Myocyte (in vitro differentiated cells): ENCODE measurements around the gene CORO1A. TPM values are rescaled to one million over a fixed set of nuclear protein-coding genes. Genes with fewer than 3 reads are reported as not detected.
"Not testable (repeated sequence)": the region's sequence is repeated elsewhere in the genome, so short reads cannot be mapped to it uniquely, and the experiment has no call there.

Experiments used
- DNase-seq: peaks from one replicate; pipeline ENCODE4 v3.0.0-alpha.2; 2012; ENCODE audit warnings: low read depth
- polyA plus RNA-seq: library from polyadenylated mRNA; unstranded; fragments of >200 nt; gene quantifications from one replicate; pipeline ENCODE4 v1.2.1, GENCODE V29; 2012; ENCODE audit warnings: missing spikeins
- total RNA-seq: library from RNA; depleted of rRNA; stranded (reverse); fragments of >200 nt; gene quantifications from 2 replicates; pipeline ENCODE4 v1.2.3, GENCODE V29; 2014

Gene CORO1A
- 0.21 and 1.5 TPM in 2 replicates for total RNA-seq
- 0.26 TPM for polyA plus RNA-seq

DNA sequence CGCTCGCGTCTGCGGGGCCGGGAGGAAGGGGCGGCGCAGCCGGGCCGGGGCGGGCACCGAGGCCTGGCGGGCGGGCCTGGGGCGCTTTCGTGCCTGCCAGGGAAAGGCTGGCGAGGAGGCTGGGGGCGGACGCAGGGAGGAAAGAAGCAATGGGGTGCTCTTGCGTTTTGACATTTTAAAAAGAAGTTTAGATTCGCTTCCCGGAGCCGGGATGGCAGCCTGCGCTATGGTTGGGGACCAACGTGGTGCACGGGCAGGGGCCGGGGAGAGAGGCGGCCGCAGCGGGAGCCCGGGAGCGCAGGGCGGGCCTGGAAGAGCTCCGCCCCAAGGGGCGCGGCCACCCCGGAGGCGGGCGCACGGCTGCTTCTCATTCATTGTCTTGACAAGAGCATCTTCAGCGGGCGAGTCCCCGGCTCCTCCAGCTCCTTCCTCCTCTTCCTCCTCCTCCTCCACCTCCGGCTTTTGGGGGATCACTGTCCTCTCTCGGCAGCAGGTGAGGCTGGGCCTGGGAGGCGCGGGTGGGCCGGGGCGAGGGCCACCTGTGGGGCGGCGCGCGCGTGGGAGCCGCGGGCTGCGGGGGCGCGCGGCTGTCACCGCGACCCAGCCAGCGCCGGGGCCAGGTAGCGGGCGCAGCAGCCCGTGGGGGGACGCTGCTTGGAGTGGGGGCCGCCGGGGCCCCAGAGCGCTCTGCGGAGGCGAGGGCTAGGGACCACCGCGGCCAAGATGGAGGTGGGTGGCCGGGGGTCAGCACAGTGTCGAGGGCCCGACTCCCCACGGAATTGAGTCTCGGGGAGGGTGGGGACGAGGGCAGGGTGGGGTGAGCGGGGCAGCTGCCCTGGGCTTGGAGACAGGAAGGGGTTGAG lies at the start of gene CORO1A:
TSS of gene CORO1A (plus strand) at position 370 of the 863 bp plus-strand sequence. CDS start 1,608 bp downstream, outside the sequence.
- DNase-seq: peak; percentile 74

DNA sequence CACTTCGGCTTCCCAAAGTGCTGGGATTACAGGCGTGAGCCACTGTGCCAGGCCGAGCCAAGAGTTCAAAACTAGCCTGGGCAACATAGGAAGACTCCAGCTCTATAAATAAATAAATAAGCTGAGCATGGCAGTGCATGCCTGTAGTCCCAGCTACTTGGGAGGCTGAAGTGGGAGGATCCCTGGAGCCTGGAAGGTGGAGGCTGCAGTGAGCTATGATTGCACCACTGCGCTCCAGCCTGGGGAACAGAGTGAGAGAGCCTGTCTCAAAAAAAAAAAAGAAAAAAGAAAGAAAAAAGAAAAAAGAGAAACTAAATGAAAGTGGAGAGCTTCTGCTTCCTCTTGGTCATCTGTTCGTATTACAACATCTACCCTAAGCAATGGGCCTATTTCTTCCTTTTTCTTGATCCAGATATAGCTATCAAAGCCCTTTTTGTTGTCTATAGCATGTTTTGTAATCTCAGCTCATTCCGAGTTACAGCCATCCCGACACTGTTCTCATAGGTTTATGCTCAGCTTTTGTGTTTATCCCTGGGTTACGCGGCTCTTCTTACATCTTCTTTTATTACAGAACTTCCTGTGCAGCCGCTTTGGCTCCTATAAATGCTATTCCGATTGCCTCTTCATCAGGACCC lies 46.3 kb upstream of the CORO1A start:
- DNase-seq: no peak

DNA sequence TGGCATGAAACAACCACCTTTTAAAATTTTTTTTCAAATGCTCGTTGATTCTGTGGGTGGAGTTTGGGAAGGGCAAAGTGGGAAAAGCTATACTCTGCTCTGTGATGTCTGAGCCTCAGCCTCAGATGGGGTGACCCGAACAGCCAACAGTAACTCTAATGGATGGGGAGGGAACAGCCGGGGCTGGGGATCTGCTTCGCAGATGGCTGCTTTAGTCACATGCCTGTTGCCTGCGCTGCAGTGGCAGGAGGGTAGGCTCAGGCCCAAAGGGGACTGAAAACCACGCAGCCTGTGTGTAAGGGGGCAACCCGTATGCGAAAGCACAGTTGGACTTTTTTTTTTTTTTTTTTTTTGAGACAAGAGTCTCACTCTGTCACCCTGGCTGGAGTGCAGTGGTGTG lies 45.5 kb upstream of the CORO1A start:
- DNase-seq: no peak

DNA sequence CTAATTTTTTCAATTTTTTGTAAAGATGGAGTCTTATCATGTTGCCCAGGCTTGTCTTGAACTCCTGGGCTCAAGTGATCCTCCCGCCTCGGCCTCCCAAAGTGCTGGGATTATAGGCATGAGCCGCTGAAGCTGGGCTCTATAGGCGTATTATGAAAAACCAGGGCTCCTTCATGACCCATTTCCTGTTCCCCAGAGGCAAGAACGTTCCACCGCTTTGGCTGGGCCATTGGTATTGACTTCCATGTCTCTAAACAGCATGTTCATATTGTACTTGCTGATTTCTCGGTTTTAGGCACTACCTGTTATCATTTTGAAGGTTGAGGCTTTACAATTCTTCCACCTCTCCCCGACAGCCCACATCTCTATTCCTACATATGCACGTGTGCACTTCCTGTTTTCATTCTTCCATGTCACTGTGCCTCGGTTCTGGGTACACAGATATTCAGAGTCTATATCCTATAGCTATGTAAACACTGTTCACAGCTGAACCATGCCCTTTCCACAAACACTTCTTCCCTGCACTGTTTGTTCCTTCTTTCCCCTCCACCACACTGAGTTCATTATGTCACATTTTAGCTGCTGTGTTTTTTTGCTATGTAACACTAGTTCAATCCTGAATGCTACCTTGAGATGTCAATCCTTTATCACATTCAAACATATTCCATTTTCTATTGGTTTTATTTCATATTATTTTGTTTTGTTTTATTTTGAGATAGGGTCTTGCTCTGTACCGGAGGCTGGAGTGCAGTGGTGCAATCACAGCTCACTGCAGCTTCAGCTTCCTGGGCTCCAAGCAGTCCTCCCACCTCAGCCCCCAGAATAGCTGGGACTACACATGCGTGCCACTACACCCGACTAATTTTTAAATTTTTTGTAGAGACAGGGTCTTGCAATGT lies 43.6 kb upstream of the CORO1A start:
- no peak for DNase-seq

GRCh38 chr16:30141750-30142149 lies 41.7 kb upstream of the CORO1A start:
- no peak for DNase-seq

DNA sequence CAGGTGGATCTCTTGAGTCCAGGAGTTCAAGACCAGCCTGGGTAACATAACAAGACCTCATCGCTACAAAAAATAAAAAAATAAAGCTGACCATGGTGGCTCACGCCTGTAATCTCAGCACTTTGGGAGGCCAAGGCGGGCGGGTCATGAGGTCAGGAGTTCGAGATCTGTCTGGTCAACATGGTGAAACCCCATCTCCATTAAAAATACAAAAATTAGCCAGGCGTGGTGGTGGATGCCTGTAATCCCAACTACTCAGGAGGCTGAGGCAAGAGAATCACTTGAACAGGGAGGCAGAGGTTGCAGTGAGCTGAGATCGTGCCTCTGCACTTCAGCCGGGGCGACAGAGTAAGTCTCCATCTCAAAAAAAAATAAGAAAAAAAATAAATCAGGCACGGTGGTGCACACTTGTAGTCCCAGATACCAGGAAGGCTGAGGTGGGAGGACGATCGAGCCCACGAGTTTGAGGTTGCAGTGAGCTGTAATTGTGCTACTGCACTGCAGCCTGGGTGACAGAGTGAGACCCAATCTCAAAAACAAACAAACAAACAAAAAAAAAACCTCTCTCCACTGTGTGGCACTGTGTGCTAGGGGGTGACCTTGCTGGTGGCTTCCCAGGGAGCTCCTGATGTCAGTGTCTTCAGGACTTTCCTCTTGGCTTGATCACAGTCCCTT lies 40.6 kb upstream of the CORO1A start:
- DNase-seq: peak; percentile 10

- DNase-seq: no peak
Measured at GRCh38 chr16:30143347-30143702, 40.1 kb upstream of the CORO1A start.

- no peak for DNase-seq
Measured at GRCh38 chr16:30144017-30144416, 39.4 kb upstream of the CORO1A start.

GRCh38 chr16:30144917-30145316 lies 38.5 kb upstream of the CORO1A start:
- DNase-seq: no peak

- DNase-seq: no peak
Measured at GRCh38 chr16:30145657-30146056, 37.7 kb upstream of the CORO1A start.

DNA sequence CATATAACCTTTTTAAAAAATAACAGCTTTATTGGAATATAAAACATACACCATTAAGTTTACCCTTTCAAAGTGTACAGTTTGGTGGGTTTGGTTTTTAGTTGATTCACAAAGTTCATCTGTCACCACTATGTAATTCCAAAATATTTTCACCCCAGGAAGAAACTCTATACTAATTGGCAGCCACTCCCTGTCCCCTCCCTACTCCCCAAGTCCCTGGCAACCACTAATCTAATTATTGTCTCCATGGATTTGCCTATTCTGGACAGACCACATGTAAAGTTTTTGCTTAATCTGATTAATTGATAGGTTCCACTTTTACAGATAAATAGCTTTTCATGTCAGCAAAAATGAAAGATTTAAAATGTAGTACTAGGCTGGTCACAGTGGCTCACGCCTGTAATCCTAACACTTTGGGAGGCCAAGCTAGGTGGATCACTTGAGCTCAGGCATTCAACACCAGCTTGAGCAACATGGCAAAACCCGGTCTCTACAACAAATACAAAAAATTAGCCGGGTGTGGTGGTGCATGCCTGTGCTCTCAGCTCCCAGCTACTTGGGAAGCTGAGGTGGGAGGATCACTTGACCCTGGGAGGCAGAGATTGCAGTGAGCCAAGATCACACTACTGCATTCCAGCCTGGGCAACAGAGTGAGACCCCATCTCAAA lies 35.4 kb upstream of the CORO1A start:
- DNase-seq: no peak

- DNase-seq: no peak
Measured at GRCh38 chr16:30149250-30149930, 34.0 kb upstream of the CORO1A start.

GRCh38 chr16:30151091-30151490 lies 32.3 kb upstream of the CORO1A start:
- no peak for DNase-seq

DNA sequence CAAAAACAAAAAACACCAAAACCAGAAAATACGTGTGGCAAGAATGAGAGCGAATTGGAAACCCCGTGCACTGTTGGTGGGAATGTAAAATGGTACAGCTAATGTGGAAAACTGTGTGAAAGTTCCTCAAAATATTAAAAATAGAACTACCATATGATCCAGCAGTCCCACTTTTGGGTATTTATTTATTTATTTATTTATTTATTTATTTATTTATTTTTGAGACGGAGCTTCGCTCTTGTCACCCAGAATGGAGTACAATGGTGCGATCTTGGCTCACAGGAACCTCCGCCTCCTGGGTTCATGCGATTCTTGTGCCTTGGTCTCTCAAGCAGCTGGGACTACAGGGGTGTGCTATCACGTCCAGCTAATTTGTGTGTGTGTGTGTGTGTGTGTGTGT lies 30.9 kb upstream of the CORO1A start:
- no peak for DNase-seq

GRCh38 chr16:30155188-30155587 lies 28.2 kb upstream of the CORO1A start:
- DNase-seq: no peak

DNA sequence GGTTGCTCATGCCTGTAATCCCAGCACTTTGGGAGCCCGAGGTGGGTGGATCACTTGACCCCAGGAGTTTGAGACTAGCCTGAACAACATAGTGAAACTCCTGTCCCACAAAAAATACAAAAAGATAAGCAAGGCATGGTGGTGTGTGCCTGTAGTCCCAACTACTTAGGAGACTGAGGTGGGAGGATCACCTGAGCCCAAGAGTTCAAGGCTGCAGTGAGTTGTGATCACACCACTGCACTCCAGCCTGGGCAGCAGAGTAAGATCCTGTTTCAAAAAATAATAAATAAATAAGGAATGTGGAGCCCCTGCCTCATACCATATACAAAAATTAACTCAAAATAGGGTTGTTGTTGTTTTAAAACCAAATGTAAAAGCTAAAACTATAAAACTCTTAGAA lies 26.2 kb upstream of the CORO1A start:
- DNase-seq: no peak

DNA sequence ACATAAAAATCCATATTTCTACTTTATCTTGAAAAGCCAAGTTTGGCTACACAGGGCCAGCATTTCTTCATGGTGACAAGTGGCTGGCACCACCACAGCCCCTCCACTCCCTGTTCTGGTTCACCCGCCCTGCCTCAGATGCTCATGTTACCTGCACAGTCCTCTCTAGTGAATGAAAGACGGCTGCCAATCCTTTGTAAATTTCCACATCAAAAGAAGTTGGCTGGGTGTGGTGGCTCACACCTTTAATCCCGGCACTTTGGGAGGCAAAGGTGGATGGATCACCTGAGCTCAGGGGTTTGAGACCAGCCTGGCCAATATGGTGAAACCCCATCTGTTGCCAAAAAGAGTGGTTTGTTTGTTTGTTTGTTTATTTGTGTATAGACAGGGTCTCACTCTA lies 19.9 kb upstream of the CORO1A start:
- no peak for DNase-seq

GRCh38 chr16:30166202-30166902 lies 17.1 kb upstream of the CORO1A start:
- DNase-seq: no peak

- not testable (repeated sequence) for DNase-seq
Measured at GRCh38 chr16:30168746-30169145, 14.7 kb upstream of the CORO1A start.
